IMR-90 (cell line): ENCODE data around the gene PAEP. TPM values are rescaled to one million over a fixed set of nuclear protein-coding genes. Genes with fewer than 3 reads are reported as not detected.

Experiments used
- ATAC-seq: fragments of 200-7000 bp; cut with Tn5 transposase; 2 replicates; pipeline ENCODE4 v1.9.1; 2020; ENCODE audit warnings: low read depth, mild to moderate bottlenecking, moderate library complexity
- BruUV-seq: library from RNA; stranded (reverse); fragments of 400-500 nt; replicated peaks from 2 replicates; lab custom pipeline; 2021; lab: Mats Ljungman, UMichigan
- CTCF ChIA-PET: fragments of 300-600 bp; formaldehyde crosslinking; extraction: SDS; loops from one replicate; lab custom pipeline; 2021; ENCODE audit warnings: antibody characterized with exemption; lab: Yijun Ruan, JAX
- POLR2A ChIA-PET: fragments of 300-600 bp; sonication (Branson Sonifier 250); formaldehyde crosslinking; loops from one replicate; lab custom pipeline; 2022; ENCODE audit warnings: antibody characterized with exemption; ENCODE audit not compliant: unreplicated experiment; lab: Charles Lee
- DNase-seq: peaks from one replicate; pipeline ENCODE4 v3.0.0; 2013
- H2AFZ ChIP-seq: replicated peaks from 2 replicates; pipeline ENCODE3; 2013; ENCODE audit warnings: low read length, mild to moderate bottlenecking; ENCODE audit not compliant: poor library complexity
- H2AK5ac ChIP-seq: 2 replicates; pipeline ENCODE4 v1.6.1; 2013; ENCODE audit warnings: low read depth, low read length, inconsistent platforms
- H2AK9ac ChIP-seq: replicated peaks from 2 replicates; pipeline ENCODE3; 2013; ENCODE audit warnings: mild to moderate bottlenecking, low read depth, low read length, moderate library complexity; ENCODE audit not compliant: poor library complexity
- H2BK120ac ChIP-seq: 2 replicates; pipeline ENCODE4 v1.6.1; 2013; ENCODE audit warnings: low read depth, low read length, inconsistent platforms
- H2BK15ac ChIP-seq: 3 replicates; pipeline ENCODE4 v1.6.1; 2013; ENCODE audit warnings: low read depth, low read length, inconsistent platforms
- H2BK20ac ChIP-seq: 2 replicates; pipeline ENCODE4 v1.6.1; 2013; ENCODE audit warnings: low read depth, mild to moderate bottlenecking, inconsistent platforms, low read length, moderate library complexity
- H2BK5ac ChIP-seq: 2 replicates; pipeline ENCODE4 v1.6.1; 2013; ENCODE audit warnings: mild to moderate bottlenecking, low read depth, low read length, inconsistent platforms; ENCODE audit not compliant: poor library complexity, severe bottlenecking
- H3K14ac ChIP-seq: replicated peaks from 2 replicates; pipeline ENCODE4 v1.6.1; 2013; ENCODE audit warnings: low read depth, low read length, inconsistent platforms
- H3K18ac ChIP-seq: 2 replicates; pipeline ENCODE4 v1.6.1; 2013; ENCODE audit warnings: low read depth, low read length, control low read depth
- H3K23ac ChIP-seq: 2 replicates; pipeline ENCODE4 v1.6.1; 2013; ENCODE audit warnings: low read depth, low read length, inconsistent platforms
- H3K27ac ChIP-seq: 2 replicates; pipeline ENCODE4 v1.5.1; 2013; ENCODE audit warnings: mild to moderate bottlenecking, control low read depth, low read length; ENCODE audit not compliant: insufficient read depth
- H3K27me3 ChIP-seq: 2 replicates; pipeline ENCODE4 v1.6.1; 2013; ENCODE audit warnings: low read length; ENCODE audit not compliant: control insufficient read depth, insufficient read depth
- H3K36me3 ChIP-seq: 2 replicates; pipeline ENCODE4 v1.6.1; 2013; ENCODE audit warnings: low read length, mixed read lengths; ENCODE audit not compliant: control insufficient read depth, insufficient read depth
- H3K4ac ChIP-seq: 2 replicates; pipeline ENCODE4 v1.6.1; 2013; ENCODE audit warnings: low read depth, low read length, inconsistent platforms
- H3K4me1 ChIP-seq: 2 replicates; pipeline ENCODE4 v1.6.1; 2013; ENCODE audit warnings: low read length, mixed read lengths; ENCODE audit not compliant: control insufficient read depth, insufficient read depth
- H3K4me2 ChIP-seq: 2 replicates; pipeline ENCODE4 v1.6.1; 2013; ENCODE audit warnings: low read depth, mild to moderate bottlenecking, control low read depth, low read length, moderate library complexity
- H3K4me3 ChIP-seq: 2 replicates; pipeline ENCODE4 v1.5.1; 2013; ENCODE audit warnings: low read depth, mild to moderate bottlenecking, control low read depth, low read length, moderate library complexity; ENCODE audit not compliant: insufficient read depth
- H3K56ac ChIP-seq: 2 replicates; pipeline ENCODE4 v1.6.1; 2013; ENCODE audit warnings: low read length, inconsistent platforms; ENCODE audit not compliant: insufficient read depth; ENCODE audit errors: extremely low read depth
- H3K79me1 ChIP-seq, 2 experiments: 2 replicates each; pipeline ENCODE4 v1.6.1; 2013; ENCODE audit warnings: low read length in 2 of 2, inconsistent platforms in 1 of 2, low read depth in 1 of 2
- H3K9ac ChIP-seq: 2 replicates; pipeline ENCODE4 v1.6.1; 2013; ENCODE audit warnings: low read depth, low read length, control low read depth
- H3K9me1 ChIP-seq: 2 replicates; pipeline ENCODE4 v1.6.1; 2013; ENCODE audit warnings: low read length, inconsistent platforms; ENCODE audit not compliant: insufficient read depth
- H3K9me3 ChIP-seq: 2 replicates; pipeline ENCODE4 v1.6.1; 2013; ENCODE audit warnings: low read length; ENCODE audit not compliant: control insufficient read depth, insufficient read depth
- H4K20me1 ChIP-seq: 2 replicates; pipeline ENCODE4 v1.6.1; 2013; ENCODE audit warnings: low read length, inconsistent platforms; ENCODE audit not compliant: insufficient read depth
- H4K5ac ChIP-seq: 2 replicates; pipeline ENCODE4 v1.6.1; 2013; ENCODE audit warnings: mild to moderate bottlenecking, low read depth, low read length, control low read depth
- H4K8ac ChIP-seq, 2 experiments: 2 replicates each; pipeline ENCODE4 v1.6.1; 2013; ENCODE audit warnings: low read depth in 2 of 2, low read length in 2 of 2, control low read depth in 1 of 2, inconsistent platforms in 1 of 2
- H4K91ac ChIP-seq: 2 replicates; pipeline ENCODE4 v1.6.1; 2013; ENCODE audit warnings: low read depth, low read length, inconsistent platforms; ENCODE audit not compliant: insufficient read depth
- USF2 ChIP-seq: fragments of 150-350 bp; IDR thresholded peaks from 2 replicates; pipeline ENCODE4 v1.6.1; 2017; ENCODE audit warnings: mild to moderate bottlenecking, antibody characterized with exemption, low read length, low read depth
- WGBS, 2 experiments: methylation state at CpG; one replicate each; pipeline versions ENCODE4 v1.1.5 to v1.1.7; 2013; ENCODE audit warnings: missing lambda C conversion rate in 2 of 2; ENCODE audit not compliant: insufficient read length in 1 of 2; ENCODE audit errors: extremely low coverage in 2 of 2; 5-methylcytosine and 5-hydroxymethylcytosine counted together
- dilution Hi-C: fragments of 300-500 bp; cut with HindIII; formaldehyde crosslinking; loops from one replicate; pipeline ENCODE4 v1.14.3; 2018; ENCODE audit warnings: low sequenced_read_pairs; ENCODE audit not compliant: unreplicated experiment
- in situ Hi-C: fragments of 300-500 bp; cut with MboI; formaldehyde crosslinking; loops from 3 replicates; pipeline ENCODE4 v1.14.3; 2019; ENCODE audit warnings: low sequenced_read_pairs, inconsistent platforms, mixed read lengths
- intact Hi-C: fragments of 100-400 bp; cut with micrococcal nuclease; formaldehyde crosslinking; loops from 2 replicates; pipeline ENCODE4 v1.10.0; 2022
- polyA plus RNA-seq, 3 experiments: library from polyadenylated mRNA; depleted of rRNA; stranded (reverse); fragments of >200 nt; gene quantifications; 2 replicates each; pipeline ENCODE4 v1.2.3, GENCODE V29; 2012; ENCODE audit warnings: low replicate concordance in 1 of 3
- total RNA-seq: library from RNA; depleted of rRNA; stranded (reverse); fragments of >200 nt; gene quantifications from 2 replicates; pipeline ENCODE4 v1.2.3, GENCODE V29; 2012

Gene PAEP
- total and polyA plus RNA-seq, 2 of the 4 experiments (the other 2 are of a cell fraction), result not detected

GRCh38 chr9:135612981-135613910, 51.7 kb downstream of the PAEP start:
- Histone ChIP-seq H2BK5ac (no peak overlapping the region), H2BK20ac (no peak overlapping the region), H2BK120ac (no peak overlapping the region), H3K4me3 (no peak overlapping the region), H3K18ac (no peak overlapping the region), H3K9ac (no peak overlapping the region), H3K14ac (no peak overlapping the region), H3K9me1 (no peaks in the 10 kb centered on the region), H2AFZ (no peak overlapping the region), H3K9me3 (no peaks in the 10 kb centered on the region), H3K27ac (no peak overlapping the region), H4K91ac (no peak overlapping the region), H2AK5ac (no peak overlapping the region), H3K36me3 (no peaks in the 10 kb centered on the region), H4K20me1 (no peaks in the 10 kb centered on the region), H3K79me1 (no peaks in the 10 kb centered on the region), H4K8ac (no peak overlapping the region), H3K56ac (no peak overlapping the region), H4K5ac (no peak overlapping the region), H3K4me2 (no peak overlapping the region), H3K27me3 (no peaks in the 10 kb centered on the region; the same call in 1 of the 2 replicates), H2BK15ac (no peak overlapping the region), H2AK9ac (no peak overlapping the region), H3K4ac (no peak overlapping the region), H3K4me1 (no peaks in the 10 kb centered on the region), H3K23ac (no peak overlapping the region)
- dilution Hi-C loops, result no loop called here
- intact Hi-C loops, result no loop called here
- ATAC-seq, result no peak
- no peak for DNase-seq
- ChIA-PET POLR2A (no interaction called here), CTCF (no interaction called here)
- in situ Hi-C loops, result loop anchor here (25.0 kb wide), 1 partner anchor 324 kb away; no protein-coding TSS in a partner anchor
- 60% methylated on average over 2 of the region's 24 CpGs; no CpG with 5 or more reads in 1 of the 2 experiments for WGBS, 2 experiments
- BruUV-seq, result no TSS peak
- TF ChIP-seq USF2, result no peak
